ENCODE data around the gene PATL2.
"Not testable (repeated sequence)": the region's sequence is repeated elsewhere in the genome, so short reads cannot be mapped to it uniquely, and the experiment has no call there.

The PATL2 gene

GRCh38 chr15:44711096-44711742, at the start of gene PATL2, which contains the start of gene B2M:
TSS of gene PATL2 (minus strand) at chr15:44711323. CDS start at chr15:44676490, 34,833 bp downstream.
TSS of gene B2M (plus strand) at chr15:44711517. CDS start at chr15:44711547, 30 bp downstream.
- peak; percentile 85 for DNase-seq (ENCODE audit: low spot score)

GRCh38 chr15:44753345-44753744, 42.2 kb upstream of the PATL2 start:
- DNase-seq (ENCODE audit: low spot score): no peak

GRCh38 chr15:44743454-44743853, 32.3 kb upstream of the PATL2 start:
- not testable (repeated sequence) for DNase-seq (ENCODE audit: low spot score)

GRCh38 chr15:44739222-44739847, 28.2 kb upstream of the PATL2 start:
- not testable (repeated sequence) for DNase-seq (ENCODE audit: low spot score)

- DNase-seq (ENCODE audit: low spot score): peak; percentile 34
These were observed 27.3 kb upstream of the PATL2 start for GRCh38 chr15:44738340-44738984.

- DNase-seq (ENCODE audit: low spot score): no peak
These were observed 25.1 kb upstream of the PATL2 start, which contains the start of gene TRIM69 for GRCh38 chr15:44736181-44736765. TSS of gene TRIM69 (plus strand) at chr15:44736528. CDS start at chr15:44736705, 177 bp downstream.

GRCh38 chr15:44735482-44736180, 24.5 kb upstream of the PATL2 start:
- peak; percentile 21 for DNase-seq (ENCODE audit: low spot score)

GRCh38 chr15:44734839-44735481, 23.8 kb upstream of the PATL2 start:
- no peak for DNase-seq (ENCODE audit: low spot score)

- no peak for DNase-seq (ENCODE audit: low spot score)
These were observed 18.4 kb upstream of the PATL2 start for GRCh38 chr15:44729408-44730127.

GRCh38 chr15:44728576-44729407, 17.7 kb upstream of the PATL2 start:
- peak; percentile 84 for DNase-seq (ENCODE audit: low spot score)

GRCh38 chr15:44728232-44728575, 17.1 kb upstream of the PATL2 start:
- DNase-seq (ENCODE audit: low spot score): not testable (repeated sequence)

- no peak for DNase-seq (ENCODE audit: low spot score)
These were observed 16.5 kb upstream of the PATL2 start for GRCh38 chr15:44727485-44728231.

GRCh38 chr15:44726568-44727484, 15.7 kb upstream of the PATL2 start:
- DNase-seq (ENCODE audit: low spot score): peak; percentile 61

GRCh38 chr15:44726136-44726535, 15.0 kb upstream of the PATL2 start:
- no peak for DNase-seq (ENCODE audit: low spot score)

- no peak for DNase-seq (ENCODE audit: low spot score)
These were observed 10.9 kb upstream of the PATL2 start for GRCh38 chr15:44722011-44722410.

- DNase-seq (ENCODE audit: low spot score): no peak
These were observed 9.5 kb upstream of the PATL2 start for GRCh38 chr15:44720460-44721176.

- DNase-seq (ENCODE audit: low spot score): not testable (repeated sequence)
These were observed 8.9 kb upstream of the PATL2 start for GRCh38 chr15:44720000-44720435.

Data from hepatic stellate cell (primary cell).